ENCODE results near the gene WTAP. TPM values are rescaled to one million over a fixed set of nuclear protein-coding genes. Genes with fewer than 3 reads are reported as not detected.
"Not testable (repeated sequence)": the region's sequence is repeated elsewhere in the genome, so short reads cannot be mapped to it uniquely, and the experiment has no call there.

Gene WTAP
- total RNA-seq, 5 donors from 2014 or later (not counting 1 experiment from before 2014, with no cell fraction given): 119 to 177 (median 126) TPM

DNA sequence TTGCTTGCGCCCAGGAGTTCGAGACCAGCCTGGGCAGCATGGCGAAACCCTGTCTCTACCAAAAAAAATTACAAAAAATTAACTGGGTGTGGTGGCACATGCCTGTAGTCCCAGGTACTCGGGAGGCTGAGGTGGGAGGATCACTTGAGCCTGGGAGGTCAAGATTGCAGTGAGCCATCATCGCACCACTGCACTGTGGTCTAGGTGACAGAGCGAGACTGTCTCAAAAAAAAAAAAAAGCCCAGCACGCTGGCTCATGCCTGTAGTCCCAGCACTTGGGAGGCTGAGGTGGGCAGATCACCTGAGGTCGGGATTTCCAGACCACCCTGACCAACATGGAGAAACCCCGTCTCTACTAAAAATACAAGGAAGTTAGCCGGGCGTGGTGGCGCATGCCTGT, 6.1 kb downstream of the WTAP start:
- not testable (repeated sequence) for H3K9me3 ChIP-seq; DNase-seq; H3K36me3 Mint-ChIP-seq; H3K4me3 ChIP-seq (ENCODE audit: control insufficient read depth in 1 of 2, extremely low read depth in 1 of 2, low read length in 1 of 2); H3K27ac ChIP-seq (ENCODE audit: low read length); H3K27me3 ChIP-seq (replicated peaks in 1 of 2; ENCODE audit: control insufficient read depth in 2 of 2, extremely low read depth in 1 of 2, insufficient read depth in 2 of 2, low read length in 1 of 2); H3K27ac Mint-ChIP-seq; H3K9me3 Mint-ChIP-seq; ATAC-seq (replicated peaks in 1 of 4); H3K27me3 Mint-ChIP-seq
- WGBS (ENCODE audit: insufficient coverage): 76% methylated on average over 3 of the region's 12 CpGs
- Histone ChIP-seq H3K4me1 (ENCODE audit: control insufficient read depth in 1 of 2, extremely low read depth in 1 of 2, insufficient read depth in 2 of 2, low read length in 2 of 2) (peaks cover 37 to 49% of the 10 kb centered on the region in 2 experiments), H3K36me3 (ENCODE audit: control insufficient read depth in 2 of 2, extremely low read depth in 1 of 2, insufficient read depth in 1 of 2, low read length in 1 of 2) (peaks cover 0 to 11% of the 10 kb centered on the region in 2 donors)
- H3K4me3 Mint-ChIP-seq: peak overlapping the region in 1 of 3 donors; percentile 52
- H3K4me1 Mint-ChIP-seq: peaks cover 74 to 83% (median 78%) of the 10 kb centered on the region in 3 donors
- POLR2A ChIA-PET: interaction anchor here (0.7 to 1.7 kb wide), 5 partner anchors 10 to 56 kb away, joined by 4 to 6 read pairs (median 5); partner anchors contain the start of gene TCP1 (in 1 of the 2)
- CTCF ChIA-PET: interaction anchor here (0.6 to 2.0 kb wide), 3 partner anchors 10 to 218 kb away, joined by 3 to 11 read pairs (median 3); no protein-coding TSS in a partner anchor

DNA sequence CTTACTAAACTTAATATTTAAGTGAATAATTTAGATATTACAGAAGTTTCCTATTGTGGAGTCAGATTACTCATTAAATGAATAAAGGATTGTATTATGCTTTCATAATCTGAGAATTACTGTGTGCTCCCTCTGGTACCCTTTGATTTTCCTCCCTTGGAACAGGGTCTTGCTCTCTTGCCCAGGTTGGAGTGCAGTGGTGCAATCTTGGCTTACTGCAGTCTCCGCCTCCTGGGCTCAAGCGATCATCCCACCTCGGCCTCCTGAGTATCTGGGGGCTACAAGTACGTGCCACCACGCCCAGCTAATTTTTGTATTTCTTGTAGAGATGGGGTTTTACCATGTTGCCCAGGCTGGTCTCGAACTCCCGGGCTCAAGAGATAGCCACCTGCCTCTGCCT, 9.6 kb downstream of the WTAP start:
- peaks cover 0 to 30% of the 10 kb centered on the region in 2 donors for H3K36me3 ChIP-seq (ENCODE audit: control insufficient read depth in 2 of 2, extremely low read depth in 1 of 2, insufficient read depth in 1 of 2, low read length in 1 of 2)
- H3K4me3 ChIP-seq (ENCODE audit: control insufficient read depth in 1 of 2, extremely low read depth in 1 of 2, low read length in 1 of 2): no peak overlapping the region
- H3K9me3 ChIP-seq: no peaks in the 10 kb centered on the region
- DNase-seq: no peak
- Mint-ChIP-seq H3K9me3 (no peaks in the 10 kb centered on the region), H3K36me3 (peaks cover 22% of the 10 kb centered on the region), H3K4me3 (no peak overlapping the region), H3K27me3 (no peaks in the 10 kb centered on the region), H3K4me1 (peaks cover 57 to 62% (median 59%) of the 10 kb centered on the region in 3 donors), H3K27ac (no peak overlapping the region)
- ATAC-seq (replicated peaks in 1 of 4): no peak
- peaks cover 14 to 36% of the 10 kb centered on the region in 2 experiments for H3K4me1 ChIP-seq (ENCODE audit: control insufficient read depth in 1 of 2, extremely low read depth in 1 of 2, insufficient read depth in 2 of 2, low read length in 2 of 2)
- H3K27ac ChIP-seq (ENCODE audit: low read length): no peak overlapping the region
- ChIA-PET POLR2A (interaction anchor here in 1 of 2 donors (0.5 to 1.6 kb wide), 5 partner anchors 8 to 110 kb away, joined by 3 to 4 read pairs (median 3); partner anchors contain the start of genes ACAT2 and MRPL18), CTCF (interaction anchor here in 1 of 2 donors (1.5 kb wide), 1 partner anchor 25 kb away, joined by 3 read pairs; the partner anchor contains the start of gene ACAT2)
- H3K27me3 ChIP-seq (replicated peaks in 1 of 2; ENCODE audit: control insufficient read depth in 2 of 2, extremely low read depth in 1 of 2, insufficient read depth in 2 of 2, low read length in 1 of 2): no peaks in the 10 kb centered on the region
- WGBS (ENCODE audit: insufficient coverage): 100% methylated on average over 1 of the region's 7 CpGs

DNA sequence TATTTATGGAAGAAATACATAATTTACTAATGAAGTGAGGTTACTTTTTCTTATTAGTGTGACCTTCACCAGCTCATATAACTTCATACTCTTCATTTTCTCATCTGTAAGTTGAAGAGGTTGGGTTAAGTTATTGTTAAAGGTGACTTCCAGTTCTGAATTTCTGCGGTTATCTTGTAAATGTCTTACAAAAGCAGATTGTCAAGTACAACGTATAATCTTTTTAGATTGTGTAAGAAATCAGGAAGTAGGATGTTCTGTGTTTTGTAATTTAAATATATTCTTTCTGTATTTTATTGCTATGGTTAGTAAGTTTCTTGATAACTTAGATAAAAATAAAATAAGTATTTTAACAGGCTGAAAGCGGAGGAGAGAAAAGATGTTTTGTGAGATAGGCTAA, 12.0 kb downstream of the WTAP start:
- Histone ChIP-seq H3K4me1 (ENCODE audit: control insufficient read depth in 1 of 2, extremely low read depth in 1 of 2, insufficient read depth in 2 of 2, low read length in 2 of 2) (peaks cover 5 to 18% of the 10 kb centered on the region in 2 experiments), H3K27ac (ENCODE audit: low read length) (no peak overlapping the region), H3K27me3 (replicated peaks in 1 of 2; ENCODE audit: control insufficient read depth in 2 of 2, extremely low read depth in 1 of 2, insufficient read depth in 2 of 2, low read length in 1 of 2) (no peaks in the 10 kb centered on the region), H3K36me3 (ENCODE audit: control insufficient read depth in 2 of 2, extremely low read depth in 1 of 2, insufficient read depth in 1 of 2, low read length in 1 of 2) (peaks cover 0 to 53% of the 10 kb centered on the region in 2 donors), H3K4me3 (ENCODE audit: control insufficient read depth in 1 of 2, extremely low read depth in 1 of 2, low read length in 1 of 2) (no peak overlapping the region), H3K9me3 (no peaks in the 10 kb centered on the region)
- no peak for DNase-seq
- H3K27ac Mint-ChIP-seq: no peak overlapping the region
- no peak for ATAC-seq (replicated peaks in 1 of 4)
- CTCF ChIA-PET: interaction anchor here (0.5 to 1.2 kb wide), 4 partner anchors 32 to 108 kb away, joined by 3 to 6 read pairs (median 3); no protein-coding TSS in a partner anchor
- peaks cover 37 to 45% (median 44%) of the 10 kb centered on the region in 3 donors for H3K4me1 Mint-ChIP-seq
- H3K36me3 Mint-ChIP-seq: peaks cover 31% of the 10 kb centered on the region
- H3K4me3 Mint-ChIP-seq: no peak overlapping the region
- POLR2A ChIA-PET: interaction anchor here in 1 of 2 donors (0.6 to 1.1 kb wide), 3 partner anchors 13 to 46 kb away, joined by 3 to 9 read pairs (median 4); no protein-coding TSS in a partner anchor
- no peaks in the 10 kb centered on the region for H3K27me3 Mint-ChIP-seq
- WGBS (ENCODE audit: insufficient coverage): no CpG with 5 or more reads among the region's 3 CpGs
- no peaks in the 10 kb centered on the region for H3K9me3 Mint-ChIP-seq

DNA sequence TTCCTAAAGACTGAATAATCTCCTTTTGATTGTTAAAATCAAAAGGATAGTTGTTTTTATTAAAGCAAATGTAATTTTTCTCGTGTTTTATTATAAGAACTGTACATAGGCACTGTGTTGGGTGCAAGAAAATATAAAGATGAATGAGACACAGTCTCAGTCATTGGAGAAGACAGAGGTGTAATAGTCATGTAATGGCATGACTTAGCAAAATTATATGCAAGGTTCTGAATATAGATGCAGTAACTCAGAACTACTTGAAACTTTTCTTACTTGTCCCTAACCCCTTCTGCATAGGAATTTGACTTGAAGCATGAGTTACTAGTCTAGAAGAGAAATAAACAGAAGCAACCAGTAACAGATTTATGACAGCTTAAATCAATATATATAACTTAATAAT, 14.9 kb downstream of the WTAP start:
- Mint-ChIP-seq H3K4me1 (peaks cover 35 to 49% (median 47%) of the 10 kb centered on the region in 3 donors), H3K9me3 (no peaks in the 10 kb centered on the region), H3K27me3 (no peaks in the 10 kb centered on the region), H3K27ac (no peak overlapping the region), H3K36me3 (peaks cover 51% of the 10 kb centered on the region), H3K4me3 (no peak overlapping the region)
- peaks cover 0 to 5% of the 10 kb centered on the region in 2 experiments for H3K4me1 ChIP-seq (ENCODE audit: control insufficient read depth in 1 of 2, extremely low read depth in 1 of 2, insufficient read depth in 2 of 2, low read length in 2 of 2)
- no peaks in the 10 kb centered on the region for H3K27me3 ChIP-seq (replicated peaks in 1 of 2; ENCODE audit: control insufficient read depth in 2 of 2, extremely low read depth in 1 of 2, insufficient read depth in 2 of 2, low read length in 1 of 2)
- POLR2A ChIA-PET: no interaction called here
- WGBS (ENCODE audit: insufficient coverage): 80% methylated on average over 1 of the region's 1 CpG
- peaks cover 6 to 76% of the 10 kb centered on the region in 2 donors for H3K36me3 ChIP-seq (ENCODE audit: control insufficient read depth in 2 of 2, extremely low read depth in 1 of 2, insufficient read depth in 1 of 2, low read length in 1 of 2)
- no peaks in the 10 kb centered on the region for H3K9me3 ChIP-seq
- no peak overlapping the region for H3K27ac ChIP-seq (ENCODE audit: low read length)
- no peak for DNase-seq
- no peak for ATAC-seq (replicated peaks in 1 of 4)
- CTCF ChIA-PET: interaction anchor here (0.6 to 1.0 kb wide), 2 partner anchors 24 to 25 kb away, joined by 3 read pairs; no protein-coding TSS in a partner anchor
- no peak overlapping the region for H3K4me3 ChIP-seq (ENCODE audit: control insufficient read depth in 1 of 2, extremely low read depth in 1 of 2, low read length in 1 of 2)

DNA sequence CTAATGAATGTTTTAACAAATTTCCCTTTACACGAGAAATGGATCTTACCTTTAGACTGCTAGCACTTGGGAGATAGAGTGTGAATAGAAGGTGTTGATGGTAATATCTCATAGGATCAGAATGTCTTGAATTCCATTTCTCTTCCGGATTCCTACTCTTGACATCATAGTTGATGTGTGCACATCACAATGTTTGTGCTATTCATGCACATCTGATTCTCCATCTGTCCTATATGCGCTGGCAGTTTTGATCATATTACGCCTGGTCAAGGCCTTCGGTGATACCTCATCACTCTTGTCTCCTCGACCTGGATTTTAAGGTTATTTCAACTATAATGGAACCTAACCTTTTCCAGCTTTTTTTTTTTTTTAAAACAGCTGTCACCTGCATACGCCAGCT, 17.8 kb downstream of the WTAP start:
- Mint-ChIP-seq H3K4me3 (no peak overlapping the region), H3K9me3 (no peaks in the 10 kb centered on the region), H3K27ac (peak overlapping the region in 1 of 2 donors; percentile 62), H3K4me1 (peaks cover 21 to 40% (median 33%) of the 10 kb centered on the region in 3 donors), H3K36me3 (peaks cover 66% of the 10 kb centered on the region), H3K27me3 (no peaks in the 10 kb centered on the region)
- ChIA-PET CTCF (no interaction called here), POLR2A (interaction anchor here in 1 of 2 donors (0.5 kb wide), 1 partner anchor 8 kb away, joined by 3 read pairs; no protein-coding TSS in a partner anchor)
- Histone ChIP-seq H3K4me1 (ENCODE audit: control insufficient read depth in 1 of 2, extremely low read depth in 1 of 2, insufficient read depth in 2 of 2, low read length in 2 of 2) (no peaks in the 10 kb centered on the region), H3K36me3 (ENCODE audit: control insufficient read depth in 2 of 2, extremely low read depth in 1 of 2, insufficient read depth in 1 of 2, low read length in 1 of 2) (peaks cover 6 to 94% of the 10 kb centered on the region in 2 donors), H3K27me3 (replicated peaks in 1 of 2; ENCODE audit: control insufficient read depth in 2 of 2, extremely low read depth in 1 of 2, insufficient read depth in 2 of 2, low read length in 1 of 2) (no peaks in the 10 kb centered on the region), H3K27ac (ENCODE audit: low read length) (no peak overlapping the region), H3K4me3 (ENCODE audit: control insufficient read depth in 1 of 2, extremely low read depth in 1 of 2, low read length in 1 of 2) (no peak overlapping the region), H3K9me3 (no peaks in the 10 kb centered on the region)
- no CpG with 5 or more reads among the region's 7 CpGs for WGBS (ENCODE audit: insufficient coverage)
- ATAC-seq (replicated peaks in 1 of 4): no peak
- no peak for DNase-seq

DNA sequence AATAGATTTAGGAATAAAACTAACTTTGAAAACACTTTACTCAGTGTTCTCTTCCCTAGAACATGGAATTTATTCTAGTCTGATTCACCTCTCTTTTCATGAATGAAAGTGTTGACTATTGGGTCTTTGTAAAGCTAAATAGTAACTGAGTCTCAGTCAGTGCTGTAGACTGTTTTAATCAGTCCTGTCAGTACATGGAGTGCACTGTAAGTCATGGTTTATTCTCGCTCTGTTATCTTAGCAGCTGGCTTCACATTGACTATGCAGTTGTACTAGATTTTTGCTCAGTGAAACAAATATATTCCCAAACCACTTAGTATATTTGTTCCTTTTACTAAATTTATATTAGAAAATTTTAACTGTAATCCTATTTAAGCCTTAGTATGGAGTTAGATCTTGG, 19.5 kb downstream of the WTAP start:
- peaks cover 12 to 90% of the 10 kb centered on the region in 2 donors for H3K36me3 ChIP-seq (ENCODE audit: control insufficient read depth in 2 of 2, extremely low read depth in 1 of 2, insufficient read depth in 1 of 2, low read length in 1 of 2)
- no CpG with 5 or more reads among the region's 1 CpG for WGBS (ENCODE audit: insufficient coverage)
- H3K27ac ChIP-seq (ENCODE audit: low read length): no peak overlapping the region
- ATAC-seq (replicated peaks in 1 of 4) (no peak), DNase-seq (no peak)
- Mint-ChIP-seq H3K4me1 (peaks cover 12 to 34% (median 25%) of the 10 kb centered on the region in 3 donors), H3K27ac (no peak overlapping the region), H3K4me3 (no peak overlapping the region), H3K36me3 (peaks cover 57% of the 10 kb centered on the region), H3K9me3 (no peaks in the 10 kb centered on the region), H3K27me3 (no peaks in the 10 kb centered on the region)
- H3K9me3 ChIP-seq: no peaks in the 10 kb centered on the region
- H3K4me3 ChIP-seq (ENCODE audit: control insufficient read depth in 1 of 2, extremely low read depth in 1 of 2, low read length in 1 of 2): no peak overlapping the region
- ChIA-PET POLR2A (interaction anchor here in 1 of 2 donors (0.6 kb wide), 1 partner anchor 47 kb away, joined by 9 read pairs; no protein-coding TSS in a partner anchor), CTCF (interaction anchor here in 1 of 2 donors (1.0 kb wide), 1 partner anchor 56 kb away, joined by 3 read pairs; no protein-coding TSS in a partner anchor)
- H3K27me3 ChIP-seq (replicated peaks in 1 of 2; ENCODE audit: control insufficient read depth in 2 of 2, extremely low read depth in 1 of 2, insufficient read depth in 2 of 2, low read length in 1 of 2): no peaks in the 10 kb centered on the region
- no peaks in the 10 kb centered on the region for H3K4me1 ChIP-seq (ENCODE audit: control insufficient read depth in 1 of 2, extremely low read depth in 1 of 2, insufficient read depth in 2 of 2, low read length in 2 of 2)
